HEK293T (cell line): ENCODE data around the gene TECTA.

ENCODE experiments used
- CTCF ChIA-PET: fragments of 350-600 bp; formaldehyde crosslinking; extraction: SDS; loops from one replicate; lab custom pipeline; 2021; ENCODE audit warnings: antibody characterized with exemption, inconsistent platforms; lab: Yijun Ruan, JAX
- POLR2A ChIA-PET: fragments of 350-600 bp; formaldehyde crosslinking; extraction: SDS; loops from one replicate; lab custom pipeline; 2020; ENCODE audit warnings: antibody characterized with exemption, inconsistent platforms; lab: Yijun Ruan, JAX
- DNase-seq: peaks from one replicate; pipeline ENCODE4 v3.0.0; 2012; ENCODE audit warnings: mixed read lengths; ENCODE audit errors: extremely low spot score
- ARNT ChIP-seq: fragments of 450-650 bp; IDR thresholded peaks from 2 replicates; pipeline ENCODE4 v1.6.1; 2017; ENCODE audit warnings: mild to moderate bottlenecking
- BHLHE40 ChIP-seq: fragments of 450-650 bp; IDR thresholded peaks from 2 replicates; pipeline ENCODE4 v1.6.1; 2016; ENCODE audit warnings: mild to moderate bottlenecking, moderate library complexity, borderline replicate concordance
- CTBP1 ChIP-seq: fragments of 450-650 bp; IDR thresholded peaks from 2 replicates; pipeline ENCODE4 v1.6.1; 2016; ENCODE audit warnings: borderline replicate concordance
- ELF4 ChIP-seq: fragments of 450-650 bp; IDR thresholded peaks from 2 replicates; pipeline ENCODE4 v1.6.1; 2017; ENCODE audit warnings: antibody characterized with exemption
- FOXA1 ChIP-seq: fragments of 450-650 bp; IDR thresholded peaks from 2 replicates; pipeline ENCODE4 v1.6.1; 2016; ENCODE audit warnings: mild to moderate bottlenecking
- FOXK2 ChIP-seq: fragments of 450-650 bp; IDR thresholded peaks from 2 replicates; pipeline ENCODE4 v1.6.1; 2016; ENCODE audit warnings: mild to moderate bottlenecking
- FOXM1 ChIP-seq: fragments of 450-650 bp; IDR thresholded peaks from 2 replicates; pipeline ENCODE4 v1.6.1; 2017; ENCODE audit warnings: mild to moderate bottlenecking, borderline replicate concordance
- HDGF ChIP-seq: fragments of 450-650 bp; IDR thresholded peaks from 2 replicates; pipeline ENCODE4 v1.6.1; 2017; ENCODE audit warnings: antibody characterized with exemption, borderline replicate concordance
- L3MBTL2 ChIP-seq: fragments of 450-650 bp; conservative IDR thresholded peaks from 2 replicates; pipeline ENCODE4 v1.6.1; 2016; ENCODE audit warnings: mild to moderate bottlenecking
- LEF1 ChIP-seq: fragments of 450-650 bp; IDR thresholded peaks from 2 replicates; pipeline ENCODE4 v1.6.1; 2017; ENCODE audit warnings: mild to moderate bottlenecking, borderline replicate concordance
- NFRKB ChIP-seq: fragments of 450-650 bp; IDR thresholded peaks from 2 replicates; pipeline ENCODE4 v1.6.1; 2016; ENCODE audit warnings: mild to moderate bottlenecking, moderate library complexity
- PKNOX1 ChIP-seq: fragments of 450-650 bp; IDR thresholded peaks from 2 replicates; pipeline ENCODE4 v1.6.1; 2016
- SP1 ChIP-seq: fragments of 450-650 bp; IDR thresholded peaks from 2 replicates; pipeline ENCODE4 v1.6.1; 2017
- SUZ12 ChIP-seq: fragments of 450-650 bp; IDR thresholded peaks from 2 replicates; pipeline ENCODE4 v1.6.1; 2016; ENCODE audit warnings: mild to moderate bottlenecking
- TARDBP ChIP-seq: fragments of 450-650 bp; IDR thresholded peaks from 2 replicates; pipeline ENCODE4 v1.6.1; 2016
- ZNF384 ChIP-seq: fragments of 450-650 bp; IDR thresholded peaks from 2 replicates; pipeline ENCODE4 v1.6.1; 2016

Gene TECTA

DNA sequence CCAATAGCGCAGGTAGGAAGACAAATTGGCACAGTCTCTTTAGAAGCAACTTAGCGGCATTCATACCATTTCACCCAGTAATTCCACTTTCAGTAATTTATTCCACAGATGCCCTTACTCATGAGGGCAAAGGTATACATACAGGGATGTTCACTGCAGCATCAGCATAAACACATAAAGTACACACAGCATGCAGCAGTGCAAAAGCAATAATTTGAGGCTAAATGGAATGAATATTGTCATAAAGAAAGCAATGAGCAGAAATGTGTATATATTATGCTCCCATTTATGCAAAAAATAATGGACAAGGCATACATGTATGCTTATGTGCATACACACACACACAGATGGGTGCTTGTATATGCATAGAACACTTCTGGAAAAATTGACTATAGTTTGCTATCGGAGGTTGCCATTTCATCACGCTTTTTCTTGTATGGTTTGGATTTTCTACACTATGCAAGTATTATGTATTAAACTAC, 50.2 kb downstream of the TECTA start:
- no peak for TF ChIP-seq NFRKB
- TF ChIP-seq L3MBTL2 = no peak
- no peak for TF ChIP-seq PKNOX1
- no peak for TF ChIP-seq HDGF
- no peak for TF ChIP-seq BHLHE40
- no peak for TF ChIP-seq CTBP1
- TF ChIP-seq SP1 = no peak
- TF ChIP-seq FOXK2 = no peak
- TF ChIP-seq FOXM1 = no peak
- TF ChIP-seq FOXA1 = no peak
- TF ChIP-seq ARNT = no peak
- no peak for TF ChIP-seq LEF1
- TF ChIP-seq SUZ12 = no peak
- no peak for TF ChIP-seq ELF4
- no peak for TF ChIP-seq TARDBP
- no peak for TF ChIP-seq ZNF384
- ChIA-PET CTCF (interaction anchor here (0.9 kb wide), 1 partner anchor 44 kb away, joined by 3 read pairs; no protein-coding TSS in a partner anchor), POLR2A (no interaction called here)
- DNase-seq = no peak

DNA sequence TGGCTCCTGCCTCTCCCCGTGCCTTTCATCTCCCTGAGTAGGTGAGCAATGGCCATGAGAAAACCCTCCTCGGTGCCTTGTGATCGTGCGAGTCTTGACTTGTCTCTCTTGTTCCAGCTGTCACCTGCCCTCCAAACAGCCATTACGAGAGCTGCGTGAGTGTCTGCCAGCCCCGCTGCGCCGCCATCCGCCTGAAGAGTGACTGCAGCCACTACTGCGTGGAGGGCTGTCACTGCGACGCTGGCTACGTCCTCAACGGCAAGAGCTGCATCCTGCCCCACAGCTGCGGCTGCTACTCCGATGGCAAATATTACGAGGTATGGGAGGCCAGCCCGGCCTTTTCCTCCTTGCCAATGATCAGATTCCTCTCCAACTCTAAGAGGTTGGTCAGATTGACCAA, 51.7 kb downstream of the TECTA start:
- TF ChIP-seq PKNOX1 = no peak
- no peak for TF ChIP-seq LEF1
- no peak for TF ChIP-seq TARDBP
- CTCF ChIA-PET = interaction anchor here (0.6 kb wide), 1 partner anchor 18 kb away, joined by 5 read pairs; no protein-coding TSS in a partner anchor
- no peak for DNase-seq
- POLR2A ChIA-PET = interaction anchor here (1.5 kb wide), 1 partner anchor 15 kb away, joined by 3 read pairs; no protein-coding TSS in a partner anchor

GRCh38 chr11:121153472-121153871, 52.4 kb downstream of the TECTA start:
- CTCF ChIA-PET = interaction anchor here (0.6 to 1.0 kb wide), 3 partner anchors 19 to 41 kb away, joined by 4 to 5 read pairs (median 5); no protein-coding TSS in a partner anchor
- TF ChIP-seq ZNF384 (no peak), FOXA1 (no peak), FOXM1 (no peak), ELF4 (no peak), LEF1 (no peak), NFRKB (no peak), BHLHE40 (no peak), HDGF (no peak), L3MBTL2 (no peak), TARDBP (no peak), SP1 (no peak), FOXK2 (no peak), ARNT (no peak), SUZ12 (no peak), CTBP1 (no peak), PKNOX1 (no peak)
- POLR2A ChIA-PET = interaction anchor here (1.5 kb wide), 1 partner anchor 15 kb away, joined by 3 read pairs; no protein-coding TSS in a partner anchor
- DNase-seq = no peak

DNA sequence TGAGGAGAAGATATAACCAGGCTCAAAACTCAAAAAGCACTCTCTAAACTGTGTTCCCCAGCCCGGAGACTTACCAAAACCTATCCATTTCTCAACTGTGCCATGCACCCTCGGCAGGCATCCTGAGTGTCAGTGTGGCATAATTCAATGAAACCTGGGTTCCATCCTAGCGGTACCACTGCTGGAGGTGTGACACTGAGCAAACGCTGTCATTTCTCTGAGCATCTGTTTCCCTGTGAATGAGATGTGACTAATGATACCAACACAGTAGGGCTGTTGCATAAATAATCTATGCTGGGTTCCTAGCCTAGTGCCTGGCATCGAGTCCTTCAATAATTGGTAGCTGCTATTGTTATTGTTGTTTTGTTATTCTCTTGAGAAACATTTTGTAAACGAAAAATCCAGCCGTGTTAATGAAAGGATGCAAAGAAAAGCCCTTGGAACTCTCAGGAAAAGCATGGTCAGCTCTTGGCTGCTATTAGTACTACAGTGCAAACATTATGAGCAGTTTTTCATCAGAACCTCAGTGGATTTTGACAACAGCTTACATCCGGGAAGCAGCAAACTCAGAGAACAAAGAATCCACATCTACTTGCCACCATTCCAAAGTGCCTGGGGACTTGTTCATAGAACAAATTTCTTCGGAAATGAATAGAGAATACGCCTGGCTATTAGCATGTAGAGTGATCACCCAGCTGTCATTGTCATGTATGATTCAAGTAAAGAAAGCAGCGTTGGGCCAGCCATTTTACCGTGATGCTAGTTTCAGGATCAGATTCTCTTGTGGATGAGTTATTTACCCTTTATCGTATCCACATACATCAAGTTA, 53.7 kb downstream of the TECTA start:
- CTCF ChIA-PET = no interaction called here
- TF ChIP-seq TARDBP (no peak), PKNOX1 (no peak), BHLHE40 (no peak), SUZ12 (no peak), ELF4 (no peak), SP1 (no peak), FOXA1 (no peak), NFRKB (no peak), ARNT (no peak), LEF1 (no peak), CTBP1 (no peak), L3MBTL2 (no peak), HDGF (no peak), ZNF384 (no peak), FOXM1 (no peak), FOXK2 (no peak)
- POLR2A ChIA-PET = no interaction called here
- DNase-seq = no peak

DNA sequence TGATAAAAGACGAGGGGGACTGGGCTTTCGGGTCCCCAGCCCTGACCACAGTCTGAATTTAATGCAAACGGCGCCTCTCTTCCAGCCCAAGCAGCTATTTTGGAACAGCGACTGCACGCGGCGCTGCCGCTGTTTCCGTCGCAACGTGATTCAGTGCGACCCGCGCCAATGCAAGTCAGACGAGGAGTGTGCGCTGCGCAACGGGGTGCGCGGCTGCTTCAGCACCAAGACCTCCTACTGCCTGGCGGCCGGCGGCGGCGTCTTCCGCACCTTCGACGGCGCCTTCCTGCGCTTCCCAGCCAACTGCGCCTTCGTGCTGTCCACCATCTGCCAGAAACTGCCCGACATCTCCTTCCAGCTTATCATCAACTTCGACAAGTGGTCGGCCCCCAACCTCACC, 56.7 kb downstream of the TECTA start:
- TF ChIP-seq ELF4 (no peak), ZNF384 (no peak), ARNT (no peak), FOXM1 (no peak), CTBP1 (no peak), SUZ12 (no peak), FOXK2 (no peak), BHLHE40 (no peak), PKNOX1 (no peak), TARDBP (no peak)
- POLR2A ChIA-PET = no interaction called here
- CTCF ChIA-PET = no interaction called here
- DNase-seq = no peak
